ENCODE data around the gene INMT.

Gene INMT

GRCh38 chr7:30722671-30723070 lies 29.3 kb upstream of the INMT start:
- Histone ChIP-seq H3F3A (ENCODE audit: control insufficient read depth, insufficient read depth) (no peaks in the 10 kb centered on the region), H4K20me1 (ENCODE audit: control insufficient read depth, insufficient read depth, low read depth, low read length) (no peaks in the 10 kb centered on the region), H3K4me3 (ENCODE audit: low read length) (no peak overlapping the region), H3K4me2 (ENCODE audit: low read length) (no peak overlapping the region), H3K27me3 (ENCODE audit: control insufficient read depth, low read length) (peaks cover 30% of the 10 kb centered on the region), H3K9me3 (ENCODE audit: control insufficient read depth, insufficient read depth, low read length) (peaks cover 13% of the 10 kb centered on the region; the same call in 1 of the 2 replicates), H3K36me3 (ENCODE audit: control insufficient read depth, low read length) (no peaks in the 10 kb centered on the region), H3K27ac (ENCODE audit: low read depth, low read length) (no peak overlapping the region), H3K9me2 (replicated peaks; ENCODE audit: control insufficient read depth, low read length) (no peaks in the 10 kb centered on the region), H3K4me1 (ENCODE audit: control insufficient read depth, low read length) (peaks cover 12% of the 10 kb centered on the region), H3K79me2 (ENCODE audit: control insufficient read depth, low read length) (no peaks in the 10 kb centered on the region)
- TF ChIP-seq EZH2phosphoT487 (IDR thresholded peaks at IDR 0.05; ENCODE audit: borderline replicate concordance, low read length), result no peak
- TF ChIP-seq CTCF (IDR thresholded peaks at IDR 0.05; ENCODE audit: low read depth, low read length, poor library complexity, severe bottlenecking), result no peak

- no peaks in the 10 kb centered on the region for H3K36me3 ChIP-seq (ENCODE audit: control insufficient read depth, low read length)
- H4K20me1 ChIP-seq (ENCODE audit: control insufficient read depth, insufficient read depth, low read depth, low read length), result no peaks in the 10 kb centered on the region
- no peak for TF ChIP-seq EZH2phosphoT487 (IDR thresholded peaks at IDR 0.05; ENCODE audit: borderline replicate concordance, low read length)
- no peak for TF ChIP-seq CTCF (IDR thresholded peaks at IDR 0.05; ENCODE audit: low read depth, low read length, poor library complexity, severe bottlenecking)
- no peak overlapping the region for H3K27ac ChIP-seq (ENCODE audit: low read depth, low read length)
- H3K9me2 ChIP-seq (replicated peaks; ENCODE audit: control insufficient read depth, low read length), result no peaks in the 10 kb centered on the region
- peaks cover 7% of the 10 kb centered on the region; the same call in 1 of the 2 replicates for H3K9me3 ChIP-seq (ENCODE audit: control insufficient read depth, insufficient read depth, low read length)
- no peak overlapping the region for H3K4me3 ChIP-seq (ENCODE audit: low read length)
- no peaks in the 10 kb centered on the region for H3F3A ChIP-seq (ENCODE audit: control insufficient read depth, insufficient read depth)
- no peaks in the 10 kb centered on the region for H3K79me2 ChIP-seq (ENCODE audit: control insufficient read depth, low read length)
- H3K4me2 ChIP-seq (ENCODE audit: low read length), result no peak overlapping the region
- H3K4me1 ChIP-seq (ENCODE audit: control insufficient read depth, low read length), result peaks cover 12% of the 10 kb centered on the region
- H3K27me3 ChIP-seq (ENCODE audit: control insufficient read depth, low read length), result peaks cover 34% of the 10 kb centered on the region
Observed at GRCh38 chr7:30723776-30724175, 28.2 kb upstream of the INMT start.

- Histone ChIP-seq H3K36me3 (ENCODE audit: control insufficient read depth, low read length) (no peaks in the 10 kb centered on the region), H3K4me1 (ENCODE audit: control insufficient read depth, low read length) (peaks cover 12% of the 10 kb centered on the region), H3K9me2 (replicated peaks; ENCODE audit: control insufficient read depth, low read length) (no peaks in the 10 kb centered on the region), H3K4me2 (ENCODE audit: low read length) (no peak overlapping the region), H3F3A (ENCODE audit: control insufficient read depth, insufficient read depth) (no peaks in the 10 kb centered on the region), H3K9me3 (ENCODE audit: control insufficient read depth, insufficient read depth, low read length) (no peaks in the 10 kb centered on the region), H4K20me1 (ENCODE audit: control insufficient read depth, insufficient read depth, low read depth, low read length) (no peaks in the 10 kb centered on the region), H3K4me3 (ENCODE audit: low read length) (no peak overlapping the region), H3K27ac (ENCODE audit: low read depth, low read length) (no peak overlapping the region), H3K79me2 (ENCODE audit: control insufficient read depth, low read length) (no peaks in the 10 kb centered on the region), H3K27me3 (ENCODE audit: control insufficient read depth, low read length) (peaks cover 48% of the 10 kb centered on the region)
- TF ChIP-seq EZH2phosphoT487 (IDR thresholded peaks at IDR 0.05; ENCODE audit: borderline replicate concordance, low read length), result no peak
- TF ChIP-seq CTCF (IDR thresholded peaks at IDR 0.05; ENCODE audit: low read depth, low read length, poor library complexity, severe bottlenecking), result no peak
Observed at GRCh38 chr7:30726296-30727006, 25.5 kb upstream of the INMT start.

Measured in DOHH2 (cell line).